Right atrium auricular region (tissue), 2 donors: Measurements from ENCODE around the gene TCEANC. TPM values are rescaled to one million over a fixed set of nuclear protein-coding genes. Genes with fewer than 3 reads are reported as not detected.

Experiments used
- DNase-seq: peaks from one replicate; pipeline ENCODE4 v3.0.0-alpha.2; 2019; ENCODE audit warnings: low spot score
- H3K27ac ChIP-seq, 2 donors: fragments of 200-600 bp; sonication (generic); 1 replicate in 1 of 2; 2 replicates in 1 of 2; pipeline ENCODE4 v1.5.1; 2016 to 2019
- H3K27me3 ChIP-seq, 2 donors: fragments of 200-600 bp; sonication (generic); one replicate each; pipeline versions ENCODE4 v1.5.1 to v1.6.0; 2017 to 2019
- H3K36me3 ChIP-seq: fragments of 200-600 bp; sonication (generic); one replicate; pipeline ENCODE4 v1.5.1; 2016
- H3K4me1 ChIP-seq, 2 donors: fragments of 200-600 bp; sonication (generic); one replicate each; pipeline versions ENCODE4 v1.5.1 to v1.6.0; 2017 to 2019
- H3K4me3 ChIP-seq, 2 donors: fragments of 200-600 bp; sonication (generic); 1 replicate in 1 of 2; 2 replicates in 1 of 2; pipeline ENCODE4 v1.5.1; 2017 to 2019; ENCODE audit warnings: mild to moderate bottlenecking in 1 of 2, moderate library complexity in 1 of 2
- H3K9me3 ChIP-seq, 2 donors: fragments of 200-600 bp; sonication (generic); one replicate each; pipeline ENCODE4 v1.5.1; 2019
- total RNA-seq, 2 donors: library from RNA; depleted of rRNA; stranded (reverse); fragments of >200 nt; gene quantifications; one replicate each; pipeline ENCODE4 v1.1.0, GENCODE V29; 2016
- TF ChIP-seq, protein P1 (sequence below), 2 donors: fragments of 200-600 bp; sonication (generic); IDR thresholded peaks; one replicate each; pipeline ENCODE4 v1.5.1; 2019; ENCODE audit warnings: antibody characterized with exemption in 2 of 2

TCEANC gene
- total RNA-seq, 2 donors from 2014 or later: 1.4 to 3.7 TPM

DNA sequence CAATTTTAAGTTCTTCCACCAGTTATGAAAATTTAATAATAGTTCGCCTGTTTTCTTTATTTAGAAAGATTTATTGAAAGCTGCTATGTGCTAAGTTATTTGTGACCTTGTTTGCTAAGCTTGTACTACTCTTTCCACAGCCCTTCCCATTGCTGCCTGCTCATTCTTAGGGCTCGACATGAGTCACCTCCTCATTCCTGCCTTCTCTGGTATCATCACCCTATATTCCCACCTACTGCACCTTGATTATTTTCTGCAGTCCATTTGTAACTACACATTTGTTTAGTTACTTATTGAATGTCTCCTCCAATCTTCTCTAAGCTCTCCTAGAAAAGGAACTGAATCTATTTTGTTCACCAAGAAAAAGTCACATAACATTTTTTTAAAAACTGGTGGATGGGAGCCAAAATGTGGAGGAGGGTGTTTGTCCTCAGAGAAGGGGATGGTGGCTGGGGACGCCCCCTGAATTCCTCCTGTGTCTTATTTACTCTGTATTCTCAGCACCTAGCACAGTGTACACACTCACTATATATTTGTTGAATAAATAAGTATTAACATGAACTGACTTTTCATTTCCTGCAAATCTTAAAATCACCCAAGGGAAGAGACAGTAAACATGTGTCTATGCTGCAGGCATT, 32.3 kb downstream of the TCEANC start:
- H3K4me3 ChIP-seq: no peak overlapping the region
- no peaks in the 10 kb centered on the region for H3K27me3 ChIP-seq
- no peaks in the 10 kb centered on the region for H3K4me1 ChIP-seq
- DNase-seq: no peak
- TF ChIP-seq, protein P1, sequence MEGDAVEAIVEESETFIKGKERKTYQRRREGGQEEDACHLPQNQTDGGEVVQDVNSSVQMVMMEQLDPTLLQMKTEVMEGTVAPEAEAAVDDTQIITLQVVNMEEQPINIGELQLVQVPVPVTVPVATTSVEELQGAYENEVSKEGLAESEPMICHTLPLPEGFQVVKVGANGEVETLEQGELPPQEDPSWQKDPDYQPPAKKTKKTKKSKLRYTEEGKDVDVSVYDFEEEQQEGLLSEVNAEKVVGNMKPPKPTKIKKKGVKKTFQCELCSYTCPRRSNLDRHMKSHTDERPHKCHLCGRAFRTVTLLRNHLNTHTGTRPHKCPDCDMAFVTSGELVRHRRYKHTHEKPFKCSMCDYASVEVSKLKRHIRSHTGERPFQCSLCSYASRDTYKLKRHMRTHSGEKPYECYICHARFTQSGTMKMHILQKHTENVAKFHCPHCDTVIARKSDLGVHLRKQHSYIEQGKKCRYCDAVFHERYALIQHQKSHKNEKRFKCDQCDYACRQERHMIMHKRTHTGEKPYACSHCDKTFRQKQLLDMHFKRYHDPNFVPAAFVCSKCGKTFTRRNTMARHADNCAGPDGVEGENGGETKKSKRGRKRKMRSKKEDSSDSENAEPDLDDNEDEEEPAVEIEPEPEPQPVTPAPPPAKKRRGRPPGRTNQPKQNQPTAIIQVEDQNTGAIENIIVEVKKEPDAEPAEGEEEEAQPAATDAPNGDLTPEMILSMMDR (IDR thresholded peaks at IDR 0.05): no peak
- no peaks in the 10 kb centered on the region for H3K36me3 ChIP-seq
- H3K27ac ChIP-seq: no peak overlapping the region
- H3K9me3 ChIP-seq: peaks cover 0 to 6% of the 10 kb centered on the region in 2 donors

DNA sequence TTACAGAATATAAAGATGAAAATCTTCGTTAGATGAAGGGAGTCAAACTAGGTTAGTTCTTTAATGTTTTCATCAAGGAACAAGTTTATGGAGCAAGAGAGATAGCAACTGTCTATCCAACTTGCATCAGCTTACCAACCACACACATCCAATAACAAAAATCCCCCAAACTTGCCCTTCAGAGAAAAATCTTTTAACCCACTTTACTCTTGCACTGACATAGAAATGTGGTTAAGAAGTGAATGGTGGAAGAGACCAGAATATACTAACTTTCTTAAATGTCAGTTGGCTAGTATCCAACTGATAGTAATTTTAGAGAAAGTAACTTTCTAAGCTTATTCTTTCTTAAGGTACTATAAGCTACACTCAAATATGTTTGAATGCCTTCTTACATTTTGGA, 34.3 kb downstream of the TCEANC start:
- no peak for DNase-seq
- Histone ChIP-seq H3K27ac (no peak overlapping the region), H3K4me3 (no peak overlapping the region), H3K27me3 (no peaks in the 10 kb centered on the region), H3K4me1 (peaks cover 0 to 5% of the 10 kb centered on the region in 2 donors), H3K36me3 (no peaks in the 10 kb centered on the region), H3K9me3 (peaks cover 0 to 5% of the 10 kb centered on the region in 2 donors)
- TF ChIP-seq, protein P1 (IDR thresholded peaks at IDR 0.05): no peak

DNA sequence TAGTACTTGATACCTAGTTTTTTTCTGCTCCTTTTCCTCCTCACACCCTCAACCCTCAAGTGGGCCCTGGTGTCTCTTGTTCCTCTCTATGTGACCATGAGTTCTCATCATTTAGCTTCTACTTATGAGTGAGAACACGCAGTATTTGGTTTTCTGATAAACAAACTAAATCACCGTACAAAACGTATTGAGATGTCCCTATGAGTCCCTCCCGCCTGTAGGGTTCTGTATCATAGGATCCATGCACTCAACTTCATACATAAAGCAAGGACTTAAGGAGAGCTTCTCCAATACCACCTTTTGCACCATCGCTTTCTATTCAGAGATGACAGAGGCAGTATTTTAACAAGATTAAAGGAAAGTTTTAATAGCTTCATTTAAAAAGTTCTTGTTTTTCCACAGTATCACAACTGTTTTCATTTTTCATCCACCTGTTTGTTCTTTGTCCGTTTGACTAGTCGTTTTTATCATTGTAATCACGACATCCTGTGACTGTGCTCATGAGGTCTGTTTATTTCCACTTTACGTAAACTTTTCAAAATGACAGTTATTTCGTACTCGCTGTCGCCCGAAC, 35.5 kb downstream of the TCEANC start:
- Histone ChIP-seq H3K27ac (peak overlapping the region; percentile 90 to 97), H3K4me3 (peak overlapping the region; percentile 69 to 79), H3K36me3 (no peaks in the 10 kb centered on the region), H3K27me3 (no peaks in the 10 kb centered on the region), H3K4me1 (peaks cover 0 to 15% of the 10 kb centered on the region in 2 donors), H3K9me3 (no peaks in the 10 kb centered on the region)
- TF ChIP-seq, protein P1 (IDR thresholded peaks at IDR 0.05): no peak
- no peak for DNase-seq

DNA sequence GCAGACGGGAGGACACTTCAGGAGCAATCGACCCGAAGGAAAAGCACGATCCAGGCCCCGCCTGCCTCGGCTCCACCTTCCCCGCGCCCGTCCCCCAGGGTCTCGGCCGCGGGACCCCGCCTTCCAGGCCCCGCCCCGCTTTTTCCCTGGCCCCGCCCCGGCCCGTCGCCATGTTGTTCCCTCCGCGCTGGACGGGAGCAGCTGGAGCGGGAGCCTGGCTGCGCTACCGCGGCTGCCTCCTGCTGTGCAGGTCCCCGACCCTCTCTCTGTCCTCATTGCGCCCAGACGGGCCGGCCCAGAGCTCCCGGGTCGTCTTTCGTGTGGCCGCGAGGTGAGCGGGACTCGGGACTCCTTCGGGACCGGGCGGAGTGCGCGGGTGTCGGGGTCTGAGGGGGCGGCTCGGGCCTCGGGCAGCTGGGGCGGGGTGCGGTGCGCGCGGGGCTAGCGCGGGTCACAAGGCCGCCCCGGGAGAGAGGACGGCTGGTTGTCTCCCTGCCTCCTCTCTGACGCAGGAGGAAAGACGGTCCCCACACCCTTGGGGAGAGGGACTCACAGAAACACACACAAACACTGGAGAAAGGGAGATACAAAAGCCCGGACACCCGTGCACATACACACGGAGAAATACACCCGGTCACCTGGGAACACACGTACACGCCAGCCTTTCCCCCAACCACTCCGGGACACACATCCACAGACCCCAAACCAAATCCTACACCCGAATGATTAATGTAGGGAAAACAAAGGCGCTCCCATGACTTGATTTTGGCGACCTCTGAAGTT, 36.2 kb downstream of the TCEANC start, which contains the start of gene RAB9A:
Gene RAB9A, plus strand, starts transcription at position 171 of the 783 bp plus-strand sequence. CDS start 19,619 bp downstream, outside the sequence.
- Histone ChIP-seq H3K36me3 (no peaks in the 10 kb centered on the region), H3K4me3 (peak within 1 kb of the TSS; percentile 69 to 79), H3K27me3 (no peaks in the 10 kb centered on the region), H3K27ac (peak within 1 kb of the TSS; percentile 90 to 97), H3K4me1 (peaks cover 0 to 22% of the 10 kb centered on the region in 2 donors), H3K9me3 (no peaks in the 10 kb centered on the region)
- TF ChIP-seq, protein P1 (IDR thresholded peaks at IDR 0.05): no peak
- DNase-seq: peak; percentile 83

DNA sequence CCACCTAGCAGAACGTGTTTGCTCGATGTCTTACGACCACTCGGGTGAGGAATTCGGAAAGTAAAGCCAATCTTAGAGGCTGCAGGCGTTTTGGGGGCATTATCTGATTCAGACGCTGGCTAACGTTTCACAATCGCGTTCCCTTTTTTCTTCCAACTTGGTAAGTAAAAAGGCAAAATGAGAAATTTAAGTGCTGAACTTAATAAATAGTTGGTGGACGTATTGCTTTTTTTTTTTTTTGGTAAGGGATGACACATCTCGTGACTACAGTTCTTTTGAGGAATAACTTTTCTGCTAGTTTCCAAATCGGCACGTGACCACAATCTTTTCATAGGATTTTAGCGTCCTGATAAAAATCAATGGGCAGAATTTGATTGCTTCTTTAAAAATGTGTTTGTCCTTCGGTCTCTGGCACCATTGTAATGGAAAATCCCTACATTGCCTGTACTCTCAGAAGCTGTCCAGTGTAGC, 36.8 kb downstream of the TCEANC start:
- Histone ChIP-seq H3K36me3 (no peaks in the 10 kb centered on the region), H3K27ac (peak overlapping the region; percentile 90 to 97), H3K4me3 (peak overlapping the region; percentile 69 to 79), H3K9me3 (no peaks in the 10 kb centered on the region), H3K4me1 (peaks cover 0 to 28% of the 10 kb centered on the region in 2 donors), H3K27me3 (no peaks in the 10 kb centered on the region)
- TF ChIP-seq, protein P1 (IDR thresholded peaks at IDR 0.05): no peak
- DNase-seq: no peak
